ENCODE results near the gene SGCD. TPM values are rescaled to one million over a fixed set of nuclear protein-coding genes. Genes with fewer than 3 reads are reported as not detected.

SGCD gene
- total and polyA plus RNA-seq, 4 donors = 0.79 to 20.9 (median 6.0) TPM

DNA sequence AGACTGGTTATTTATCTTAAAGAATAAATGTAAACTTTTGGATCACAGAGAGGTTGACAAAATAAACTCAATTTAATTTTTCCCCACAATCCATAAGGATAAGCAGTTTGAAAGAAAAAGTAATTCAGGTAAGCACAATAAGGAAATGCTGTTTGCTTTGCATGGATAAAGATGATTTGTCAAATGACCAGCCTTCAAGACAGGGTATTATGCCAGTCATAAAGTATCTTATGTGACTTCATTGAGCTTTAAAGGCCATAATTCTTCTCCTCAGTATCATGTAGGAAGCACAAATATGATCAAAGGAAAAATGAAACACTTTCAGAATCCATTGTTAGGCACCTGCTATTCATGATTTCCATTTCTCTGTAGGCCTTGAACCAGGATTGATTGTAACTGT is 342.5 kb downstream of the SGCD start:
- ATAC-seq (ENCODE audit: insufficient read depth, low FRiP score) = no peak

DNA sequence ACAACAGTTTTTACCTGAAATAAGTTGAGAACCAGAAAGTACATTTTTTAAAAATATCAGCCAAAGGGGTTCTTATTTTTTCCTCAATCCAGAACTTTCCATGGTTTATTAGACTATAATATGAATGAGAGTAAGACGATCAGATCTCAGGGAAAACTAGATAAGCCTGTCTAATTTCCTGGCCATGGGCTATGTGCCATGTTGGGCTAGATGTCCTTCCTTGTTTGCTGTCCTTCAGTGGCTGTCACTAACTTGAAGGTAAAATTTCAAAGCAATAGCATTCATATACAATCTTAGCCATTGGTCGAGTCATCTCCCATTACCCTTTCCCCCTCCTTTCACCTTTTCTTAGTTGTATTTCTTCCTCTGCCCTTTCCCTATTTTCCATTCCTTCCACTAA is 343.7 kb downstream of the SGCD start:
- no peaks in the 10 kb centered on the region for H3K27me3 ChIP-seq (ENCODE audit: control insufficient read depth in 3 of 3, insufficient read depth in 3 of 3, low read length in 2 of 3)
- 71 to 79% methylated on average over 2 of the region's 2 CpGs for WGBS, 2 donors
- no peak overlapping the region for H3K9ac ChIP-seq (ENCODE audit: insufficient read depth in 1 of 2, low read length in 2 of 2)
- DNase-seq (no peak), ATAC-seq (ENCODE audit: insufficient read depth, low FRiP score) (no peak)
- H3K4me1 ChIP-seq (ENCODE audit: control insufficient read depth in 5 of 5, insufficient read depth in 5 of 5, low read length in 5 of 5) = peaks cover 0 to 21% (median 0%) of the 10 kb centered on the region in 5 donors
- TF ChIP-seq, protein P1, sequence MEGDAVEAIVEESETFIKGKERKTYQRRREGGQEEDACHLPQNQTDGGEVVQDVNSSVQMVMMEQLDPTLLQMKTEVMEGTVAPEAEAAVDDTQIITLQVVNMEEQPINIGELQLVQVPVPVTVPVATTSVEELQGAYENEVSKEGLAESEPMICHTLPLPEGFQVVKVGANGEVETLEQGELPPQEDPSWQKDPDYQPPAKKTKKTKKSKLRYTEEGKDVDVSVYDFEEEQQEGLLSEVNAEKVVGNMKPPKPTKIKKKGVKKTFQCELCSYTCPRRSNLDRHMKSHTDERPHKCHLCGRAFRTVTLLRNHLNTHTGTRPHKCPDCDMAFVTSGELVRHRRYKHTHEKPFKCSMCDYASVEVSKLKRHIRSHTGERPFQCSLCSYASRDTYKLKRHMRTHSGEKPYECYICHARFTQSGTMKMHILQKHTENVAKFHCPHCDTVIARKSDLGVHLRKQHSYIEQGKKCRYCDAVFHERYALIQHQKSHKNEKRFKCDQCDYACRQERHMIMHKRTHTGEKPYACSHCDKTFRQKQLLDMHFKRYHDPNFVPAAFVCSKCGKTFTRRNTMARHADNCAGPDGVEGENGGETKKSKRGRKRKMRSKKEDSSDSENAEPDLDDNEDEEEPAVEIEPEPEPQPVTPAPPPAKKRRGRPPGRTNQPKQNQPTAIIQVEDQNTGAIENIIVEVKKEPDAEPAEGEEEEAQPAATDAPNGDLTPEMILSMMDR (IDR thresholded peaks at IDR 0.05; ENCODE audit: control extremely low read depth, extremely low read depth) = no peak
- H3K27ac ChIP-seq (ENCODE audit: low read depth in 1 of 2, low read length in 1 of 2) = no peak overlapping the region
- no peak overlapping the region for H3K4me3 ChIP-seq
- H3K36me3 ChIP-seq (ENCODE audit: control insufficient read depth in 4 of 4, insufficient read depth in 4 of 4, low read length in 4 of 4) = no peaks in the 10 kb centered on the region
- no peaks in the 10 kb centered on the region for H3K9me3 ChIP-seq (ENCODE audit: control insufficient read depth in 4 of 4, insufficient read depth in 3 of 4, low read length in 3 of 4)

More for the DNA sequence above, 342.5 kb downstream of the SGCD start:
- peaks cover 0 to 21% (median 0%) of the 10 kb centered on the region in 5 donors for H3K4me1 ChIP-seq (ENCODE audit: control insufficient read depth in 5 of 5, insufficient read depth in 5 of 5, low read length in 5 of 5)
- no peaks in the 10 kb centered on the region for H3K9me3 ChIP-seq (ENCODE audit: control insufficient read depth in 4 of 4, insufficient read depth in 3 of 4, low read length in 3 of 4)
- H3K9ac ChIP-seq (ENCODE audit: insufficient read depth in 1 of 2, low read length in 2 of 2) = no peak overlapping the region
- no peaks in the 10 kb centered on the region for H3K36me3 ChIP-seq (ENCODE audit: control insufficient read depth in 4 of 4, insufficient read depth in 4 of 4, low read length in 4 of 4)
- TF ChIP-seq, protein P1 (IDR thresholded peaks at IDR 0.05; ENCODE audit: control extremely low read depth, extremely low read depth) = no peak
- DNase-seq = no peak
- H3K27ac ChIP-seq (ENCODE audit: low read depth in 1 of 2, low read length in 1 of 2) = no peak overlapping the region
- H3K27me3 ChIP-seq (ENCODE audit: control insufficient read depth in 3 of 3, insufficient read depth in 3 of 3, low read length in 2 of 3) = no peaks in the 10 kb centered on the region
- H3K4me3 ChIP-seq = no peak overlapping the region

DNA sequence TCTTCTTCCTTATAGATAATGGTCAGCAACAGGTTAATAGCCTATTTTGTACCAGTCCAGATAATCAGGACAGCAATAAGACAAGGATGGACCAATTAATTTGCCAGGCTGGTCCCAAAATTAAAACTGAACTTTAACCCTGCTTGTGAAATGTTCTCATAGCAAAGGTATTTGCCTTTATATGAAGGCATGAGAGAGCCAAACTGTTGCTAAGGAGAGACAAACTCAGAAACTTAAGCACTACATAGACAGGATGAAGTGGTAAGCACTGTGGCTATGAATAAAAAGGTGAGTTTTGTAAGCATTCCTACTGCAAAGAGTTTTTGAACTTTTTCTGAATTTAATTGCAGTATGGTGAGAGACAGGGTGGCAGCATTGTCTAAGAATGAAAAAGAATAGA is 348.4 kb downstream of the SGCD start:
- Histone ChIP-seq H3K9me3 (ENCODE audit: control insufficient read depth in 4 of 4, insufficient read depth in 3 of 4, low read length in 3 of 4) (no peaks in the 10 kb centered on the region), H3K4me3 (no peak overlapping the region), H3K36me3 (ENCODE audit: control insufficient read depth in 4 of 4, insufficient read depth in 4 of 4, low read length in 4 of 4) (no peaks in the 10 kb centered on the region), H3K27ac (ENCODE audit: low read depth in 1 of 2, low read length in 1 of 2) (no peak overlapping the region), H3K9ac (ENCODE audit: insufficient read depth in 1 of 2, low read length in 2 of 2) (no peak overlapping the region), H3K4me1 (ENCODE audit: control insufficient read depth in 5 of 5, insufficient read depth in 5 of 5, low read length in 5 of 5) (peaks cover 0 to 15% (median 6%) of the 10 kb centered on the region in 5 donors), H3K27me3 (ENCODE audit: control insufficient read depth in 3 of 3, insufficient read depth in 3 of 3, low read length in 2 of 3) (no peaks in the 10 kb centered on the region)
- ATAC-seq (ENCODE audit: insufficient read depth, low FRiP score) (no peak), DNase-seq (no peak)
- TF ChIP-seq, protein P1 (IDR thresholded peaks at IDR 0.05; ENCODE audit: control extremely low read depth, extremely low read depth) = no peak

DNA sequence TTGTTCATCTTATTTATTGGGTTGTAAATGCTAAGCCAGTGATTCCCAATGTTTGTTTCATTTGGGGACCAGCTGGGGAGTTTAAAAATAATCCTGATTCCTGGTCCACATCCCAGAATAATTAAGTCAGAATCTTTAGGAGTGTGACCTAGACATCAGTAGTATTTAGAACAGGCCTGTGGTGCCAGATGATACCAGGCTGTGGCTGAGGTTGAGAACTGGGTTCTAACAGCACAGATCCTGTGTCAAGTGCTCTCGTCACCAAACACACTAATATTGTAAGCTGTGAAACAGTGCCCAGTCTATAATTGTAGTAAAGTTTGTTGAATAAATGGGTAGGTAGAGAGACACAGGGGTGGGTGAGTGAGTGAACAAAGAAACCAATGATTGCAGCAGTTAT is 351.0 kb downstream of the SGCD start:
- no peaks in the 10 kb centered on the region for H3K36me3 ChIP-seq (ENCODE audit: control insufficient read depth in 4 of 4, insufficient read depth in 4 of 4, low read length in 4 of 4)
- no peaks in the 10 kb centered on the region for H3K9me3 ChIP-seq (ENCODE audit: control insufficient read depth in 4 of 4, insufficient read depth in 3 of 4, low read length in 3 of 4)
- WGBS, 2 donors = 72 to 93% methylated on average over 1 of the region's 1 CpG
- no peak overlapping the region for H3K4me3 ChIP-seq
- H3K9ac ChIP-seq (ENCODE audit: insufficient read depth in 1 of 2, low read length in 2 of 2) = no peak overlapping the region
- TF ChIP-seq, protein P1 (IDR thresholded peaks at IDR 0.05; ENCODE audit: control extremely low read depth, extremely low read depth) = no peak
- DNase-seq (no peak), ATAC-seq (ENCODE audit: insufficient read depth, low FRiP score) (no peak)
- H3K27me3 ChIP-seq (ENCODE audit: control insufficient read depth in 3 of 3, insufficient read depth in 3 of 3, low read length in 2 of 3) = no peaks in the 10 kb centered on the region
- no peak overlapping the region for H3K27ac ChIP-seq (ENCODE audit: low read depth in 1 of 2, low read length in 1 of 2)
- H3K4me1 ChIP-seq (ENCODE audit: control insufficient read depth in 5 of 5, insufficient read depth in 5 of 5, low read length in 5 of 5) = peaks cover 0 to 15% (median 5%) of the 10 kb centered on the region in 5 donors
